Activated CD8-positive, alpha-beta memory T cell treated with anti-CD3 and anti-CD28 coated beads, Interleukin-2, amount 50 U/mL, for 1 hour (primary cell): ENCODE results near the gene WNT7B.

Source experiments
- DNase-seq: peaks from one replicate; pipeline ENCODE4 v3.0.0-alpha.2; 2020; ENCODE audit errors: extremely low read depth

WNT7B gene

DNA sequence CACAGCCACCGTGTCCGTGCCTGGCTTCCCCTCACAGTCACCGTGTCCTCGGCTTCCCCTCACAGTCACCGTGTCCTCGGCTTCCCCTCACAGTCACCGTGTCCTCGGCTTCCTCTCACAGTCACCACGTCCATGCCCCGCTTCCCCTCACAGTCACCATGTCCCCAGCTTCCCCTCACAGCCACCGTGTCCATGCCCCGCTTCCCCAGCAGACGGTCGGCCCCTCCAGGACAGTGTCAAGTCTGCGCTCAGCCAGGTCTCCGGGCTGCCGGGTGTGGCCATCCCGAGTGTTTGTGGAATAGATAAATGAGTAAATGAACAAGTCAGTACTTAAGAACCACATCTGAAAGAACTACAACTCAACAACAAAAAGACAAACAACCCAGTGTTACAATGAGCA lies 23.8 kb downstream of the WNT7B start:
- no peak for DNase-seq

- DNase-seq = no peak
Observed at GRCh38 chr22:45952553-45952952, 24.4 kb downstream of the WNT7B start.

DNA sequence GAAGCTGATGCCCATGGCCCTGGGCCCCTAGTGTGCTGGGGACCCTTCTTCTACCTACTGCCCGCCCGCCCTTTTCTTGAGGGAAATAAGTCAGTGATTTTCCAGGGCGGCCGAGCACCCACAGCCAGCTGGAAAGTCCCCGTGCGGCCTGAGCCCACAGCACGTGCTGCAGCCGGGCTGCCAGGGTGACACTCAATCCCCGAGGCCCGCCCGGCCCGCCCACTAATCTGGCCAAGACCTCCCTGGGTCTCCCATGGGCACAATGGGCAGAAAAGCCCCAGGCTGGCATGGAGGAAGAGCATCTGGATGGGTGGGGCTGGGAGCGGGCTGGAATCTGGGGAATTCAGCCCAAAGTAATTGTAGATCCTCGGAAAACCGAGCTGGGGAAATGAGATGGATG lies 24.8 kb downstream of the WNT7B start:
- DNase-seq = no peak

DNA sequence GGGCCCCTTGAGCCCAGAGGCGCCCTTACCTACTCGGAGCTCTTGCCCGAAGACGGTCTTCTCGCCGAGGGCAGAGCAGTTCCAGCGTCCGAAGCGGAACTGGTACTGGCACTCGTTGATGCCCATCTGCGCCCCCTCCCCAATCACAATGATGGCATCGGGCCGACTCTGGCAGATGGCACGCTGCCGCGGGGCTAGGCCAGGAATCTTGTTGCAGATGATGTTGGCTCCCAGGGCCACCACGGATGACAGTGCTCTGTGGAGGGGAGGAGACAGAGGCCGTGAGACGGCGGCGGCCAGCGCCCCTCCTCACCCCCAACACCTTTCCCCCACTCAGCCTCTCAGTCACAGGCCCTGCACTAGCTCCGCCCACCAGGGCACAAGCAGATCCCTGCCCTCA lies 27.1 kb downstream of the WNT7B start:
- no peak for DNase-seq

GRCh38 chr22:45949258-45949870 lies 27.6 kb downstream of the WNT7B start:
- DNase-seq = no peak

DNA sequence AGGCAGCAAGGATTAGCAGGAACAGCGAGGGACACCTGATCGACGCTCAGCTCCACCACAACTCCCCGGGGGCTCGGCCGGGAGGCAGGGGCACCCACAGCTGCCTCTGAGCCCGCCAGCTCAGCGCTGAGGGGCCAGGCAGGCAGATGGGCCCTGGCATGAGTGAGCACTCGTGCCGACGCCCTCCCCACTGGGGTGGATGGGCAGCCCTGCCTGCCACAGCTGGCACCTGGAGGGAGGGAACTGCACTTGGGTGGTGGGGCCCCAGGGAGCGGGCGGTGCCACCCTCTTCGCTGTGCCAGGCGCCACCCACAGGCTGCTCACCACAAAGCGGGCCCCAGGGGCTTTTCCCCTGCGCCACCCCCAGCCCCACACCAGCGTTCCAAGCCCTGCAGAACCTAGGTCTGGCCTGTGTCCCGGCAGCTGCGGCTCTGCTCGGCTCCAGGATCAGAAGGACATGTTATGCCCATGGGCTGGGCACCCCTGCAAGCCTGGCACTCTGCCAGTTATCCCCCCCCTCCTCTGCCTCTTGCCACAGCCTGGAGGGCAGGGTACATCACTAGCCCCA lies 28.8 kb downstream of the WNT7B start:
- DNase-seq = no peak

DNA sequence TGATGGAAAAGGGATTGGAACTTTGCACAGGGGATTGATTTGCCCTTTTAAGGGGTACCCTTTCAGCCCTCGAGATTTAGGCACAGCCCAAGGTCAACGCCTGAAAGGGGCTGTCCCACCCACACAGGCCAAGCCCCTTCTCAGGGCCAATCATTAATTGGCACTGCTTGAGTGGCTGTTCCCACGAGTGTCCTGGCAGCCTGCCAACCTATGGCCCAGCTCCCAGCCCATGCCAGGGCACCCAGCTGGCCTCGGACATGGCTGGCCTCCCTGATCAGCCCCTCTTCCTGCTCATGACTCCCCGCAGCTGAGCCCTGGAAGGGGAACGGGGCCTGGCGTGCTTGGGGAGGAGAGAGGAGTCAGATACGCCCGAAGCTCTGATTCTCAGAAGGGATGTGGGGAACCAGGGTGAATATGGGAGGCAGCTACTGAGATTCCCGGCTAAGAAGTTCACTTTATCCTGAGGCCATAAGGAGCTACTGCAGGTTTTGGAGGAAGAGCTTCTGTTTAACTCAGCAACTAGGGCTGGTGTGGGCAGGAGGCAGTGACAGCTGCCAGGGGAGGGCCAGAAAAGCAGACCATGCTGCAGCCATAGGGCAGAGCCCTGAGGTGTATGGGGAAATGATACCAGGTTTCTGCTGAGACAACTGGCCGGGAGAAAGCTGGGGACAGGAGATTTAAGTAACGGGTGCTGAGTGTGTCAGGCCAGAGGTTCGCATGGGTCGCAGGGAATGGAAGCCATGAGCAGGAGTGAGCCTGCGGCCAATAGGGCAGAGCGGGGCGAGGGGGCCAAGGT lies 30.0 kb downstream of the WNT7B start:
- DNase-seq = no peak

DNA sequence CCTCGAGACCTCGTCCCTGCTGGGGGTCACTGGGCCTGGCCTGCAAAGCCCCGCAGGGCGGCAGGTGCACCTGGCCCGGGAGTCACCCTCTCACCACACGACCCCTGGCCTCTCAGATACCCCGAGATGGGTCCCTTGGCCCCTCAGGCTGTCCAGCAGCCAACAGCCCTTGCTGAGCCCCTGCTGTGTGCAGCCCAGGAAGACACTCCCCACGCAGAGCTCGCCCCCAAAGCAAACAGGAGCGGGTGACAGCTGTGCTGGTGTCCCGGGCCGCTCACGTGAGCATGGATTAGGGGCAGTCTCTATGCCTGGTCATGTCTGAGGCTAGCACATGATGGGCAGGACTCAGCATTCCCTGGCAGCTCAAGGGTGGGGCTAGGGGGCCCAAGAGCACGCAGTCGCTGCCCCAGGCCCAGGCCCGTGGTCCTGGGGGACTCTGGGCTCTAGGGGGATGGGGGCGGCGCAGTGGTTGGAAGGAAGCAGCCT lies 31.3 kb downstream of the WNT7B start:
- no peak for DNase-seq

- no peak for DNase-seq
Observed at GRCh38 chr22:45942787-45943493, 34.0 kb downstream of the WNT7B start.

DNA sequence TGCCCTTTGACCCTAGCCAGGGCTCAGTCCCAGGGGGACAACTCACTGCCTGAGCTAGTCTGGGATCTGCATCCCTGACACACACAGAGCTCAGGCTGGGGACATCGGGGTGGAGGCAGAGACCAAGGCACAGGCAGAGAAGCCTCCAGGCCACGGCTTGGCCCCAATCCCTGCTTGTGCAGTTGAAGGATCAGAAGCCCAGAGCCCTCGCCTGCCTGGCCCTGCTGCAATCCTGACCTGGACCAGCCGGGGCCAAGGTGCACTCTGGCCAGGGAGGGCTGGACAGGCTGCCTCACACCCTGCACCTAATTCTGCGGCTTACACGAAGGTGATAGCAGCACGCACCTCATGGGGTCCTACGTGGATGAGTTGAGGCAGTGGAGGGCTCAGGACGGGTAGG lies 34.6 kb downstream of the WNT7B start:
- no peak for DNase-seq

DNA sequence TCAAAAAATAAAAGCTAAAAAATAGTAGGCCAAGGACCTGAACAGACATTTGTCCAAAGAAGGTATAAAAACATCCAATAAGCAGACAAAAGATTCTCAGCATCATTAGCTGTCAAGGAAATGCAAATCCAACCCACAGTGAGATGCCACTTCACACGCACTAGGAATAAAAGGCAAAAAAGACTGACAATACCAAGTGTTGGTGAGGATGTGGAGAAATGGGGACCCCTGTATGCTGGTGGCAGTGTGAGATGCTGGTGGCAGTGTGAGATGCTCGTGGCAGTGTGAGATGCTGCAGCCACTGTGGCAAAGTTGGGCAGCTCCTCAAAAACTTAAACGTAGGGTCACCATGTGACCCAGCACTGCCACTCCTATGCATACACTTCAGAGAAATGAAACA lies 38.0 kb downstream of the WNT7B start:
- DNase-seq = no peak

DNA sequence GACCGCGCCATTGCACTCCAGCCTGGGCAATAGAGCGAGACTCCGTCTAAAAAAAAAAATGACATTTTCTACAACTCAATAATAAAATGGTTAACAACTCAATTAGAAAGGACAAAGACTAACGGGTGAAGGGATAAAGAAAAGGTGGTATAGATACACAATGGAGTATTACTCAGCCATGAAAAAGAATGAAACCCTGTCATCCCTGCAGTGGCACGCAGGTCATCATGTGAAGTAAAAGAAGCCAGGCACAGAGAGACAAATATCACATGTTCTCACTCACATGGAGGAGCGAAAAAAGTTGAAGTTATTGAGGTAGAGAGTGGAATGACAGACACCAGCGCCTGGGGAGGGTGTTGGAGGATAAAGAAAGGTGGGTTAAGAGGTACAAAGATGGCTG lies 39.0 kb downstream of the WNT7B start:
- DNase-seq = no peak

- no peak for DNase-seq
Observed at GRCh38 chr22:45935573-45935972, 41.4 kb downstream of the WNT7B start.

GRCh38 chr22:45934659-45935341 lies 42.2 kb downstream of the WNT7B start:
- no peak for DNase-seq

- DNase-seq = no peak
Observed at GRCh38 chr22:45934168-45934564, 42.8 kb downstream of the WNT7B start.

GRCh38 chr22:45933506-45934167 lies 43.3 kb downstream of the WNT7B start:
- DNase-seq = no peak

GRCh38 chr22:45932071-45932470 lies 44.9 kb downstream of the WNT7B start:
- DNase-seq = no peak

GRCh38 chr22:45931042-45931441 lies 45.9 kb downstream of the WNT7B start:
- no peak for DNase-seq

- DNase-seq = no peak
Observed at GRCh38 chr22:45930324-45930723, 46.6 kb downstream of the WNT7B start.

GRCh38 chr22:45929649-45930048 lies 47.3 kb downstream of the WNT7B start:
- DNase-seq = no peak

- no peak for DNase-seq
Observed at GRCh38 chr22:45928726-45929368, 48.1 kb downstream of the WNT7B start.
